Stimulated activated CD8-positive, alpha-beta memory T cell treated with anti-CD3 and anti-CD28 coated beads, Interleukin-4, amount 100 ng/mL, for 1 hour (primary cell): ENCODE data around the gene NKX1-2.

Source experiments
- DNase-seq, 2 donors: peaks; one replicate each; pipeline ENCODE4 v3.0.0-alpha.2; 2020; ENCODE audit warnings: low read depth in 2 of 2, low spot score in 1 of 2

Gene NKX1-2

GRCh38 chr10:124418726-124419501 lies 30.9 kb downstream of the NKX1-2 start, which contains the start of gene OAT:
Gene OAT, minus strand, starts transcription at chr10:124418923. Its CDS starts 6,752 bp downstream, at chr10:124412171.
- DNase-seq = peak; percentile 87 to 95

- DNase-seq = peak; percentile 6 to 27
These were observed 31.7 kb downstream of the NKX1-2 start for GRCh38 chr10:124417895-124418725.

GRCh38 chr10:124416733-124417132 lies 33.1 kb downstream of the NKX1-2 start:
- no peak for DNase-seq

- no peak for DNase-seq
These were observed 34.6 kb downstream of the NKX1-2 start for GRCh38 chr10:124415210-124415609.

- DNase-seq = no peak
These were observed 35.8 kb downstream of the NKX1-2 start for GRCh38 chr10:124414076-124414475.

- no peak for DNase-seq
These were observed 40.1 kb downstream of the NKX1-2 start for GRCh38 chr10:124409696-124410095.

GRCh38 chr10:124408357-124408756 lies 41.5 kb downstream of the NKX1-2 start:
- DNase-seq = no peak

- DNase-seq = no peak
These were observed 42.4 kb downstream of the NKX1-2 start for GRCh38 chr10:124407456-124407855.

- DNase-seq = no peak
These were observed 46.3 kb downstream of the NKX1-2 start for GRCh38 chr10:124403548-124403947.

GRCh38 chr10:124402273-124402672 lies 47.6 kb downstream of the NKX1-2 start:
- DNase-seq = no peak

GRCh38 chr10:124401633-124402032 lies 48.2 kb downstream of the NKX1-2 start:
- DNase-seq = no peak
